GM18519 (cell line): ENCODE results near the gene SRSF2.
"Not testable (repeated sequence)": the region's sequence is repeated elsewhere in the genome, so short reads cannot be mapped to it uniquely, and the experiment has no call there.

Source experiments
- ATAC-seq: cut with Tn5 transposase; IDR thresholded peaks from one replicate; pipeline ENCODE4 v1.9.1; 2021; ENCODE audit warnings: mild to moderate bottlenecking, moderate library complexity; ENCODE audit not compliant: unreplicated experiment, low FRiP score

SRSF2 gene

DNA sequence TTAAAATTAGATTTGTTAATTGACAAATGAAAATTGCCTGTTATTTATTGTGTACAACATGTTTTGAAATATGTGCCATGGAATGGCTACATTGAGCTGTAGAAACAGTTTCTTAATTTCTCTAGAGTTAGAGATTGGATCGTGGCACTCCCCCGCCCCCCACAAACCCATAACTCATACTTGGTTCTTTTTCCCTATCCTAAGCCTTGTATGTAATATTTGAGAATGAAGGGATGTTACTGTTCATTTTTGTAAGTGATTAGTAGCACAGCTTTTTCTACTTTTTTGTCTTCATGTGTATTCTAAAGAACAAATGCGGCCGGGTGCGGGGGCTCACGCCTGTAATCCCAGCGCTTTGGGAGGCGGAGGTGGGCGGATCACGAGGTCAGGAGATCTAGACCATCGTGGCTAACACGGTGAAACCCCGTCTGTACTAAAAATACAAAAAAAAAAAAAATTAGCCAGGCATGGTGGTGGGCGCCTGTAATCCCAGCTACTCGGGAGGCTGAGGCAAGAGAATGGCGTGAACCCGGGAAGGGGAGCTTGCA, 2.5 kb upstream of the SRSF2 start:
- not testable (repeated sequence) for ATAC-seq

GRCh38 chr17:76738468-76738850, 1.3 kb upstream of the SRSF2 start:
- no peak for ATAC-seq

DNA sequence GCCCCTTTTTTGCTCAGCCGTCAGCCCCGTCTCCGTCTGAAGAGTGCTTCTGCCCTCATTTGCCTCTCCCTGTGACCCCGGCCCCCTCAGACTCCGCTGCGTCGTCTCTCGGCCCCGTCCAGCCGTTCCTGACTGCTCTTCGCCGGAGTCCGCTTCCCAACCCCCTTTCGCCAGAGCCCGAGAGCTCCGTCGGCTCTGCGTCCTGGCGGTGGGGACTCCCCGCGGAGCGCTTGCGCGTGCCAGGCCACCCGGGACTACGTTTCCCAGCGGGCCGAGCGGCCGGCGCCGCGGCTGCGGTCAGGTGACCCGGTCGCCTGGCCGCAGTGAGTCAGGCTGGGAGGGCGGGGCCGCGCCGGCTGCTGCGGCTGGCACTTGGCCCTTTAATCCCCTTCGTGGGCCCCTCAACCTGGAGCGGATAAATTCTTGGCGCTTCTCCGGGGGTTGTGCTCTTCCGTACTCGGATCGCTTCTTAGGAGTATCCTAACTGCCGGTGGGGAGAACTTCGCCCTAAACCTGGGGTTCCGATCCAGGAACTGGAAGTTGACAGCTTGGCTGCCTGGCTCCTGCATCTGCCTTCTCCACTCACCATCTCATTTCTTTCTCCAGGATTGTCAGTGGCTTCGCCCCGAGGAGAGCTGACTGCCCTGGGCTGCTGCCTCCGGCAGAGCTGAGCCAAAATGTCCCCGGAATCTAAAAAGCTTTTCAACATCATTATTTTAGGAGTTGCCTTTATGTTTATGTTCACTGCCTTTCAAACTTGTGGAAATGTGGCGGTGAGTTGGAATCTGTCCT, 741 bp upstream of the SRSF2 start, which contains the start of gene MFSD11:
Gene MFSD11 (plus strand): TSS at position 444 of the 792 bp plus-strand sequence. CDS start 234 bp downstream, at position 678.
- ATAC-seq: peak; percentile 34

DNA sequence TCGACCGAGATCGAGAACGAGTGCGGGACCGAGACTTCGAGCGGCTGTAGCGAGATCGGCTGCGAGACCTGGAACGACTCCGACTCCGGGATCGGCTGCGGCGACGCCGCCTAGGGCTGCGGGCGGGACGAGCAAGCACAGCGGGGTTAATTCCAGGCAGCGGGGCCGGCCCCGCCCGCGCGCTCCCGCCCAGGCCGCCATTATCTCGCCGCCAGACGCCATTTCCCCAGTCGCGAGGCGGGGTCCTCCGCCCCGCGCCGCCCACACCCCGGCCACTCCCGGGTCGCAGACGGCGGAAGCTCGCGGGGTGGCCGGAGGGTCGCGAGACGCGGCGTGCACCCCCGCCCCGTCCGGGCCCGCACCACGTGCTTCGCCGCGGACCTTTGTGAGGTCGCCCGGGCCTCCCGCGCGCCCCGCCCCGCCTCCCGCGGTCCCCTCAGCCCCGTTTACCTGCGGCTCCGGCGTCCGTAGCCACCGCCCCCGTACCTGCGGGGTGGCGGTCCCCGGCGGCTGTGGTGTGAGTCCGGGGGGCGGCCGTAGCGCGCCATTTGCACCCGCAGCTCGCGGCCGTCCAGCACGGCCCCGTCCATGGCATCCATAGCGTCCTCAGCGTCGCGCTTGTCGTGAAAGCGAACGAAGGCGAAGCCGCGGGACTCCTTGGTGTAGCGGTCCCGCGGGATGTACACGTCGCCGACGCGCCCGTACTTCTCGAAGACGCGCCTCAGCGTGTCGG, 616 bp downstream of the SRSF2 start:
- ATAC-seq: peak; percentile 5

DNA sequence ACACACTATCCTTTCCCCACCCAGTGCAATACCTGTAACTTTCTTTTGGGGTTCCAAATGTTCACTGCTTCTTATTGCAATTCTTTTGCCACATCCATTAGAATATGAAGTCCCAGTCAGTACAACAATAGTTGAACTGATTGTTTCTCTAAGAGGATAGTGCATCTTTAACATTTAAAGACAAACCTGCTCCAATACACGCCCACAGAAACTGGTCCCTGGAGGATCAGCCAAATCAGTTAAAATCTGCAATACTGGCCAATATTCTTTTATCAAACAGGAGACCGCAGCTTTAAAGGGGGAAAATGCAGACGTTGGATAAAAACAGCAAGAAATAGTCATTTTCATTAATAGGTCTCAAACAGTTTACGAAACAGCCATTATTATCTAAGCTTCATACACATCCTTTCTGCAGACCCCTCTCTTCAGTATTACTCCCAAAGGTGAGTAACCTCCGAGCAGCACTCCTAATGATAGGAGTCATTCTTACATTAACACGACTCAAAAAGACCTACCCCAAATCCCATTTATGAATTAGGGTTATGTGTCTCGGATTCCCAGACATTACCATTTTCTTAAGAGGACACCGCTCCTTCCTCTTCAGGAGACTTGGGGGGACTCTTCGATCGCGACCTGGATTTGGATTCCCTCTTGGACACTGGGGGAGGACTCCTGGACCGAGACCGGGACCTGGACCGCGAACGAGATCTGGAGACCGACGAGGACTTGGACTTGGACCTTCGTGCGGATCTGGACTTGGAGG, 1.4 kb downstream of the SRSF2 start:
- no peak for ATAC-seq

DNA sequence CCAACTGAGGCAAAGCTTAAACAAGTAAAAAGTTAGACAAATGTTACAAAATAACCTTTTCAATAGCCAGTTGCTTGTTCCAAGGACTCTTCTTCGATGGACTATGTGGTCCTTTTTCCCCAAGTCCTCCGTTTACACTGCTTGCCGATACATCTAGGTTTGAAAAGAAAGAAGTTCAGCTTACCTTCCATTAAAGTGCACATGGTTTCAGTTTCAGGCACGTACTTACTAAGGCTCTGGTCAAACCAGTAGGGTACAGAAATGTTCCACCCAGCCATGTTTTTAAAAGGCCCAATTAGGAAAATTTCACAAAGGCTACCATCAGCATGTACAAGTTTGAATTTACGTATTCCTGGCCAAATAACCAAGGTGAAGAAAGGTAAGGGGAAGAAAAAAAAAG, 2.1 kb downstream of the SRSF2 start:
- no peak for ATAC-seq

DNA sequence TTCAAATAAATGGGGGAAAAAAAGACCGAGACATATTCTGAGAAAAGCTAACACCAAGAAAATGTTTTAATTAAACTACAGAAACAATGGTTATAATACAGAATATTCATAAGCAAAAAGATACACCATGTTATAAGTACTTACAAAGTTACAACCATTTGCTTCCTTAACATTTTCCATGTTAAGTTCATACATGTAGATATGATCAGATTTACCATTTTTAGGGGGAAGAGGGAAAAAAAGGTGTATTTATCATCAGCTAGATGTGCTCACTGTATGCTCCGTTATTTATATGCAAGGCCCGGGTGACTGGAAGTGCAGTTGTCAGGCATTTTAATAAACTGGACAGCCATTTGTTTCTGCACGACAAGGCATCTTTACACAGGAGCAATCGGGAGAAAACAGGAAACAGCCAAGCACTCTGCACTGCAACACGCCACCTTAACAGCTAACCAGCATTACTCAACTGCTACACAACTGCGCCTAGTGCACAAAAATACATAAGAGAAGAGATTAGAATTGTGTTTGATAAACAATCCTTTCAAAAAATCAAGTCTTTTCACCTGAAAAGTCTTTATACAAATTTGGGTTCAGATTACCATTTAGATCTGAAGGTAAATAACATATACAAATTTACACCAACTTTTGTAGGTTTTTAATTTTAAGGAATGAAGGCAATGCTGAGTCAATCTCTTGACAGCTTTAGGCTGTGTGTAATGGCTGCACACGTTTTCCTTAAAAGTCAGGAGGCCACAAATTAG, 2.9 kb downstream of the SRSF2 start:
- no peak for ATAC-seq

- no peak for ATAC-seq
Measured at GRCh38 chr17:76733618-76733957, 3.5 kb downstream of the SRSF2 start.

DNA sequence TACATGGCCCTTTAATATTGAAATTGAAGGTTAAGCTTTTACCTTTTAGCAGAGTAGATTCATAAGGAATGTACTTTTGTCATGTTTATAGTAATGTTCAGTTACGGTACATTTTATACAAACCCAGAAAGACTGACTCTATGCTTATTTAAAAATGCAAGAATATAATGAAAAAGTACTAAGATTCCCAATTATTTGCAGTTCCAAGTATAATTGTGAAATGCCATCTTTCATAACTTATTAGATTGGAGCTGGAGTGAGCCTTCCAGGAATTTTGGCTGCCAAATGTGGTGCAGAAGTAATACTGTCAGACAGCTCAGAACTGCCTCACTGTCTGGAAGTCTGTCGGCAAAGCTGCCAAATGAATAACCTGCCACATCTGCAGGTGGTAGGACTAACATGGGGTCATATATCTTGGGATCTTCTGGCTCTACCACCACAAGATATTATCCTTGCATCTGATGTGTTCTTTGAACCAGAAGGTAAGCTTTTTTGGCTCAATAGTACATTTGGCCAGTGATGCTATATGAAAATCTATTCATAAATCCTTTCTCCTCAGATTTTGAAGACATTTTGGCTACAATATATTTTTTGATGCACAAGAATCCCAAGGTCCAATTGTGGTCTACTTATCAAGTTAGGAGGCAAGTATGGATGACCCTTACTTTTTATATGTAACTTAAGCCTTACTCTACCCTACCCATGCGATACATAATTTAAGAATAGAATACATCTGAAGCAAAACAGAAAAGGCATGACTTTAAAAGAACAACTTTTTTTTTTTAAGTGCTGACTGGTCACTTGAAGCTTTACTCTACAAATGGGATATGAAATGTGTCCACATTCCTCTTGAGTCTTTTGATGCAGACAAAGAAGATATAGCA, 4.2 kb downstream of the SRSF2 start:
- ATAC-seq: no peak

DNA sequence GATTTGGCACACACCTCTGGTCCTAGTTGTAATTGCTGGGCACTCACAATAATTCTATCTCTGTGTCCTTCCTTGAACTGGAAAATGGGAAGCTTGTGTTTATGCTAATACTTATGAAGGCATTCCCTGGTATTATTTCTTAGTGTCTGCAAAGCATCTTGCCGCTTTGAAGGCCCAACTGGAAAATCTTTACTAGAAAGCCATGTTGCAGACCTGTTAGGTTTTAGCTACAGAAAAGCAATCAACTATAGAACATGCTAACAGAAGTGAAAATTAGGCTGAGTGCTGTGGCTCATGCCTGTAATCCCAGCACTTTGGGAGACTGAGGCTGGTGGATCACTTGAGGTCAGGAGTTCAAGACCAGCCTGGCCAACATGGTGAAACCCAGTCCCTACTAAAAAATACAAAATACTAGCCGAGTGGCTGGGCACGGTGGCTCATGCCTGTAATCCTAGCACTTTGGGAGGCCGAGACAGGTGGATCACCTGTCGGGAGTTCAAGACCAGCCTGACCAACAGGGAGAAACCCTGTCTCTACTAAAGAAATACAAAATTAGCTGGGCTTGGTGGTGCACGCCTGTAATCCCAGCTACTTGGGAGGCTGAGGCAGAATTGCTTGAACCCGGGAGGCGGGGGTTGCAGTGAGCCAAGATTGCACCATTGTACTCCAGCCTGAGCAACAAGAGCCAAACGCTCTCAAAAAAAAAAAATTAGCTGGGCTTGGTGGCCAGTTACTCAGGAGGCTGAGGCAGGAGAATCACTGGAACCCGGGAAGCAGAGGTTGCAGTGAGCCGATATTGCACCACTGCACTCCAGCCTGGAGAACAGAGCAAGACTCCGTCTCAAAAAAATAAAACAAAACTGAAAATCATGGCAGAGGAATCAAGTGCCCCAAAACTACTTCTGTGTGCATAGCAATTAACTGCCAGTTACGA, 5.1 kb downstream of the SRSF2 start:
- ATAC-seq: not testable (repeated sequence)

- no peak for ATAC-seq
Measured at GRCh38 chr17:76727745-76728456, 9.2 kb downstream of the SRSF2 start.

DNA sequence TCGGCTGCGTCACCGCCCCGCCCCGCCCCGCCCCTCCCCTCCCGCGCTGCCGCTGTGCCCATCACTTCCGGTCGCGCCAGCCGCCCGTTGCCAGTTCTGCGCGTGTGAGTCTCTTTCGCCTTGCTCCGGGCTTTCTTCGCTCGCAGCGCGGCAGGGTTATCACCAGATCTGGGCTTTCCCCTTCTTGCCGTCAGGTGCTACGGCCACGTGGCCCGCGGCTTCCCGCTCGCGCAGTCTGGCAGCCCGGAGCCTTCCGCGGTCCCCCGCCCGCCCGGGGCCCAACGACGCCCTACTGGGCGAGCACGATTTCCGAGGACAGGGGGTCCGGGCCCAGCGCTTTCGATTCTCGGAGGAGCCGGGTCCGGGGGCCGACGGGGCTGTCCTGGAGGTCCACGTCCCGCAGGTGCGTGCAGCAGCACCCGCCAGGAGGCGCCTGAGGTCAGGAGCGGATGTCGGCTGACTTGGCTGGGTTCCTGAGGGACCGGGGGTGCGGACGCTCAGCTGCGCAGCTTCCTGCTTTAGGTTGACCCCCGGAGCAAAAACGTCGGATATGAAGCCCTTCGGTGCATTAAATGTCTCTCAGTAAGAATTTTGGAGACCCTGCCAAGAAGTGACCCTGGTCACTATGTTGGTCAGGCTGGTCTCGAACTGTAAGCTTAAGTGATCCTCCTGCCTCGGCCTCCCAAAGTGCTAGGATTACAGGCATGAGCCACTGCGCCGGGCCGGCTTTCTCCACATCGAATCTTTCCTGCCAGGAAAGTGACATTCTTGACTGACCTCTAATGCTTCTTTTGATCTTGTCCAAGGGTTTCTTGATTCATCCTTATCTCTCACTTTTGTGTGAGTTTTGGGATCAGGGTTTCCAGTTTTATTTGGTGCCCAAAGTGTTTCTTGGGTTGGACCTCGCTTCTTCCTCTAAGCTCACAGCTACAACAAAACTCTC, 10.1 kb downstream of the SRSF2 start, which contains the start of gene METTL23:
Gene METTL23 (plus strand): TSS at position 64 of the 943 bp plus-strand sequence. CDS start 2,872 bp downstream, outside the sequence.
- ATAC-seq: peak; percentile 38

GRCh38 chr17:76726231-76726775, 10.8 kb downstream of the SRSF2 start, which contains the start of gene JMJD6:
Gene JMJD6, minus strand, starts transcription at chr17:76726606. Its CDS starts 131 bp downstream, at chr17:76726475.
- ATAC-seq: peak; percentile 42

DNA sequence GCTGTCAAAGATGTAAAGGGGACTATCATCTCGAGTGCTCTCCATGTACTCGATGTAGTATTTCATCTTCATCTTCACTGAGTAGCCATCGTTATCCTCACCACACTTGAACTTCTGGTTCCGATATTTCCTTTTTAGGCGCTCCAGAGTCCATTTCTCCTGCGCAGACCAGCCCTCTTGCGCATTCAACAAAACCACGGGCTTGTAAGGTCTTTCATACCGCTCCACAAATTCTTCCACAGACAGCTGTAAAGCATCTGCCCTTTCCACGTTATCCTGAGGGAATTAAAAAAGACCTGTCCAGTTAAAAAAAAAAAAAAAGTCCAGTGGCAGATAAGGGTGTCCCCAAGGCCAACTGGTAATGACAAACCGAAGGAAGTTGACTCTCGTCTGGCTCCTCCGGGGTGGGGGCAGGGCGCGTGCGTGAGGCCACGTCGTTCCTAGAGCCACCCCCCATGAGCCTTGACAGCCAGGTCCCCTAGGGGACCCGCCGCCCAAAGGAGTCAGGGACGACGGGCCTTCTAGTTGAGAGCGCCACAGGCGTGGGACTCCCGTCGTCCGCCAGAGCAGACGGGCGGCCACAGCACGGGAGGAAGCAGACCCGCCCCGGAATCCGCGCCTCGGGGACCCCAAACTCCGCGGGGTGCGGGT, 11.4 kb downstream of the SRSF2 start:
- peak; percentile 19 for ATAC-seq

DNA sequence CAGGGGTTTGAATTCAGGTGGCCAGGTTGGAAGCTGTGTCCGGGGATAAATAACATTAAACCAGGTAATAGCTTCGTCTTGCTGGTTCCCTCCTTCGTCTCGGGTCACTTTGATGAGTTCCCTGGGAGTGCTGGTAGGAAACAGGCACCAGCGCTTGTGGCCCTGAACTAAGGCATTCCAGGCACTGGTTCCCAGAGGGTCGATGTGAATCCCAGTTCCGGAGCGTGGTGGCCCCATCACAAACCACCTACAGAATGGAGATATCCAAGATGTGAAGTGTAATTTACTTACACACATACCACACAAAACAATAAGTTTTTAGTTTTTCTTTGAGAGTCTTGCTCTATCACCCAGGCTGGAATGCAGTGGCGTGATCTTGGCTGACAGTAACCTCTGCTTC, 13.3 kb downstream of the SRSF2 start:
- ATAC-seq: no peak
